H9 (cell line): ENCODE results near the gene LIPA. TPM values are rescaled to one million over a fixed set of nuclear protein-coding genes. Genes with fewer than 3 reads are reported as not detected.

ENCODE experiments used
- DNase-seq: peaks from one replicate; pipeline ENCODE4 v3.0.0-alpha.2; 2017
- H2AFZ ChIP-seq: one replicate; pipeline ENCODE4 v1.6.1; 2013; ENCODE audit warnings: mild to moderate bottlenecking, low read length, control low read depth, moderate library complexity
- H2AK5ac ChIP-seq: 2 replicates; pipeline ENCODE4 v1.6.1; 2013; ENCODE audit warnings: low read length, control low read depth, mixed read lengths; ENCODE audit not compliant: insufficient read length
- H2BK120ac ChIP-seq: one replicate; pipeline ENCODE4 v1.6.1; 2013; ENCODE audit warnings: low read depth, mild to moderate bottlenecking, low read length, control low read depth, inconsistent platforms; ENCODE audit not compliant: poor library complexity, severe bottlenecking
- H2BK12ac ChIP-seq: 2 replicates; pipeline ENCODE4 v1.6.1; 2013; ENCODE audit warnings: low read length, control low read depth, mixed read lengths, low read depth; ENCODE audit not compliant: insufficient read length
- H2BK15ac ChIP-seq: 2 replicates; pipeline ENCODE4 v1.6.1; 2013; ENCODE audit warnings: low read depth, low read length, control low read depth
- H2BK20ac ChIP-seq: one replicate; pipeline ENCODE4 v1.6.1; 2013; ENCODE audit warnings: low read depth, mild to moderate bottlenecking, low read length, control low read depth, inconsistent platforms; ENCODE audit not compliant: poor library complexity, severe bottlenecking
- H2BK5ac ChIP-seq: 2 replicates; pipeline ENCODE4 v1.6.1; 2013; ENCODE audit warnings: low read length, control low read depth, mixed read lengths; ENCODE audit not compliant: insufficient read length
- H3K14ac ChIP-seq: 2 replicates; pipeline ENCODE4 v1.6.1; 2013; ENCODE audit warnings: low read length, control low read depth; ENCODE audit not compliant: insufficient read depth
- H3K18ac ChIP-seq: 2 replicates; pipeline ENCODE4 v1.6.1; 2013; ENCODE audit warnings: low read depth, mild to moderate bottlenecking, mixed read lengths, low read length, control low read depth; ENCODE audit not compliant: insufficient read length
- H3K23ac ChIP-seq: 2 replicates; pipeline ENCODE4 v1.6.1; 2013; ENCODE audit warnings: low read length, control low read depth, mixed read lengths, low read depth; ENCODE audit not compliant: insufficient read length
- H3K23me2 ChIP-seq: 2 replicates; pipeline ENCODE4 v1.6.1; 2013; ENCODE audit warnings: low read depth, mild to moderate bottlenecking, mixed read lengths, low read length, control low read depth; ENCODE audit not compliant: insufficient read length, poor library complexity, severe bottlenecking
- H3K27ac ChIP-seq: 2 replicates; pipeline ENCODE4 v1.5.1; 2013; ENCODE audit warnings: low read length, control low read depth, mixed read lengths, low read depth; ENCODE audit not compliant: insufficient read length
- H3K27me3 ChIP-seq: 2 replicates; pipeline ENCODE4 v1.6.1; 2013; ENCODE audit warnings: low read length, control low read depth, inconsistent platforms; ENCODE audit not compliant: insufficient read depth
- H3K4ac ChIP-seq: 2 replicates; pipeline ENCODE4 v1.6.1; 2013; ENCODE audit warnings: low read depth, mild to moderate bottlenecking, control low read depth, inconsistent platforms, low read length, moderate library complexity
- H3K4me1 ChIP-seq: 2 replicates; pipeline ENCODE4 v1.6.1; 2013; ENCODE audit warnings: low read length, control low read depth, inconsistent platforms; ENCODE audit not compliant: insufficient read depth
- H3K4me2 ChIP-seq: 2 replicates; pipeline ENCODE4 v1.6.1; 2013; ENCODE audit warnings: low read length, control low read depth, mixed read lengths; ENCODE audit not compliant: insufficient read length, insufficient read depth
- H3K56ac ChIP-seq: 2 replicates; pipeline ENCODE4 v1.6.1; 2013; ENCODE audit warnings: low read depth, mild to moderate bottlenecking, mixed read lengths, low read length, control low read depth; ENCODE audit not compliant: insufficient read length
- H3K79me1 ChIP-seq: 2 replicates; pipeline ENCODE4 v1.6.1; 2013; ENCODE audit warnings: low read depth, mild to moderate bottlenecking, moderate library complexity, low read length, control low read depth, inconsistent platforms; ENCODE audit not compliant: insufficient read depth, poor library complexity, severe bottlenecking
- H3K79me2 ChIP-seq: 2 replicates; pipeline ENCODE4 v1.6.1; 2013; ENCODE audit warnings: low read length, control low read depth, inconsistent platforms; ENCODE audit not compliant: insufficient read depth
- H3K9ac ChIP-seq: 2 replicates; pipeline ENCODE4 v1.6.1; 2013; ENCODE audit warnings: low read length, control low read depth, mixed read lengths; ENCODE audit not compliant: insufficient read length; ENCODE audit errors: extremely low read depth
- H3K9me3 ChIP-seq: one replicate; pipeline ENCODE4 v1.6.1; 2013; ENCODE audit warnings: low read depth, low read length, inconsistent platforms; ENCODE audit not compliant: control insufficient read depth
- H3T11ph ChIP-seq: one replicate; pipeline ENCODE4 v1.6.1; 2013; ENCODE audit warnings: mild to moderate bottlenecking, low read length, control low read depth, inconsistent platforms
- H4K20me1 ChIP-seq: one replicate; pipeline ENCODE4 v1.6.1; 2013; ENCODE audit not compliant: control insufficient read depth, insufficient read length, insufficient read depth
- H4K5ac ChIP-seq: 2 replicates; pipeline ENCODE4 v1.6.1; 2013; ENCODE audit warnings: low read depth, mild to moderate bottlenecking, mixed read lengths, low read length, control low read depth; ENCODE audit not compliant: insufficient read length
- H4K8ac ChIP-seq: replicated peaks from 2 replicates; pipeline ENCODE4 v1.6.1; 2013; ENCODE audit warnings: low read length, control low read depth, mixed read lengths, low read depth; ENCODE audit not compliant: insufficient read length
- H4K91ac ChIP-seq: 2 replicates; pipeline ENCODE4 v1.6.1; 2013; ENCODE audit warnings: low read depth, mild to moderate bottlenecking, moderate library complexity, mixed read lengths, low read length, control low read depth; ENCODE audit not compliant: insufficient read length
- H3K27ac Mint-ChIP-seq, 3 experiments: 2 replicates in 2 of 3; 3 replicates in 1 of 3; pipeline ENCODE4 v1.8.0; 2020 to 2021; ENCODE audit warnings: mixed read lengths in 3 of 3, mild to moderate bottlenecking in 1 of 3, moderate library complexity in 1 of 3
- H3K27me3 Mint-ChIP-seq: 2 replicates; pipeline ENCODE4 v1.8.0; 2021; ENCODE audit warnings: low read depth, mild to moderate bottlenecking, moderate library complexity, mixed read lengths
- H3K36me3 Mint-ChIP-seq, 3 experiments: 2 replicates in 2 of 3; 3 replicates in 1 of 3; pipeline ENCODE4 v1.8.0; 2020 to 2021; ENCODE audit warnings: low read depth in 3 of 3, mixed read lengths in 3 of 3; ENCODE audit not compliant: insufficient read depth in 1 of 3
- H3K4me1 Mint-ChIP-seq, 2 experiments: 2 replicates each; pipeline ENCODE4 v1.8.0; 2020; ENCODE audit warnings: mixed read lengths in 2 of 2
- H3K4me3 Mint-ChIP-seq, 2 experiments: 2 replicates in 1 of 2; 3 replicates in 1 of 2; pipeline ENCODE4 v1.8.0; 2020 to 2021; ENCODE audit warnings: mild to moderate bottlenecking in 2 of 2, mixed read lengths in 2 of 2, moderate library complexity in 1 of 2
- H3K9me3 Mint-ChIP-seq, 2 experiments: 2 replicates in 1 of 2; 3 replicates in 1 of 2; pipeline ENCODE4 v1.8.0; 2020; ENCODE audit warnings: mild to moderate bottlenecking in 2 of 2, mixed read lengths in 2 of 2, moderate library complexity in 1 of 2
- whole genome bisulfite sequencing: extraction: QIAGEN DNeasy Blood & Tissue Kit; methylation state at CpG from one replicate; pipeline ENCODE4 v1.1.7; 2013; ENCODE audit warnings: missing lambda C conversion rate, low lambda C conversion rate, mixed read lengths; ENCODE audit not compliant: insufficient read length; ENCODE audit errors: extremely low coverage; 5-methylcytosine and 5-hydroxymethylcytosine counted together
- total RNA-seq: library from RNA; stranded (reverse); gene quantifications from 2 replicates; pipeline ENCODE4 v1.2.1, GENCODE V29; 2021
- TF ChIP-seq, protein P1 (sequence below): fragments of 200-600 bp; sonication (generic); conservative IDR thresholded peaks from 3 replicates; pipeline ENCODE4 v1.8.0; 2021; ENCODE audit warnings: antibody characterized with exemption, mild to moderate bottlenecking

Gene LIPA
- total RNA-seq, 1 experiment from 2014 or later = 20.9 TPM

DNA sequence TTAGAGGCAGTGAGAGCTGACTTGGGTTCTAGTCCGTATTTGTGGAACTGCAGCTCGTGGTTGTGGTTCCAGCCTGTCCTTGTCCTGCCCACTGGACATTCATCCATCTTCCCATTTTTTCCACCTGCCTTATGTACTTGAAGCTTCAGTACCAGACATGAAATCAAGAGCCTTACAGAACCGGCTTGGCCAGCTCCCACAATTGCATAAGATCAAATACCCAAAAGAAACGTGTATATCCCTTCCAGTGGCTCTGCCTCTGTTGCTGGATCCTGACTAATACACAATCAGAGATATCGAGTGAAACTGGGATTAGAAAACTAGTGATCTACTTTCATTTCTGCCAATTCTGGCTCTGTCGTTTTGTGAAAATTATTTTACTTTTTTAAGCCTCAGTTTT lies 23.8 kb upstream of the LIPA start:
- Histone ChIP-seq H3K4me2 (no peak overlapping the region), H4K20me1 (no peaks in the 10 kb centered on the region), H3K23ac (no peak overlapping the region), H4K91ac (no peak overlapping the region), H3K14ac (no peak overlapping the region), H3K9ac (no peak overlapping the region), H3K79me1 (no peaks in the 10 kb centered on the region), H3K27ac (no peak overlapping the region), H3K79me2 (no peaks in the 10 kb centered on the region), H2BK5ac (no peak overlapping the region), H4K8ac (no peak overlapping the region), H2BK15ac (no peak overlapping the region), H4K5ac (no peak overlapping the region), H2AFZ (no peak overlapping the region), H2AK5ac (no peak overlapping the region), H2BK12ac (no peak overlapping the region), H3K4me1 (no peaks in the 10 kb centered on the region), H3K4ac (no peak overlapping the region), H2BK20ac (no peak overlapping the region), H2BK120ac (no peak overlapping the region), H3K23me2 (no peaks in the 10 kb centered on the region), H3K56ac (no peak overlapping the region), H3K9me3 (no peaks in the 10 kb centered on the region), H3K18ac (no peak overlapping the region), H3K27me3 (no peaks in the 10 kb centered on the region), H3T11ph (no peak overlapping the region)
- Mint-ChIP-seq H3K27ac (no peak overlapping the region), H3K27me3 (no peaks in the 10 kb centered on the region), H3K4me1 (peaks cover 10 to 14% of the 10 kb centered on the region in 2 experiments; a peak in 3 of 4 replicates), H3K36me3 (no peaks in the 10 kb centered on the region), H3K9me3 (no peaks in the 10 kb centered on the region), H3K4me3 (no peak overlapping the region)
- no peak for DNase-seq
- TF ChIP-seq, protein P1, sequence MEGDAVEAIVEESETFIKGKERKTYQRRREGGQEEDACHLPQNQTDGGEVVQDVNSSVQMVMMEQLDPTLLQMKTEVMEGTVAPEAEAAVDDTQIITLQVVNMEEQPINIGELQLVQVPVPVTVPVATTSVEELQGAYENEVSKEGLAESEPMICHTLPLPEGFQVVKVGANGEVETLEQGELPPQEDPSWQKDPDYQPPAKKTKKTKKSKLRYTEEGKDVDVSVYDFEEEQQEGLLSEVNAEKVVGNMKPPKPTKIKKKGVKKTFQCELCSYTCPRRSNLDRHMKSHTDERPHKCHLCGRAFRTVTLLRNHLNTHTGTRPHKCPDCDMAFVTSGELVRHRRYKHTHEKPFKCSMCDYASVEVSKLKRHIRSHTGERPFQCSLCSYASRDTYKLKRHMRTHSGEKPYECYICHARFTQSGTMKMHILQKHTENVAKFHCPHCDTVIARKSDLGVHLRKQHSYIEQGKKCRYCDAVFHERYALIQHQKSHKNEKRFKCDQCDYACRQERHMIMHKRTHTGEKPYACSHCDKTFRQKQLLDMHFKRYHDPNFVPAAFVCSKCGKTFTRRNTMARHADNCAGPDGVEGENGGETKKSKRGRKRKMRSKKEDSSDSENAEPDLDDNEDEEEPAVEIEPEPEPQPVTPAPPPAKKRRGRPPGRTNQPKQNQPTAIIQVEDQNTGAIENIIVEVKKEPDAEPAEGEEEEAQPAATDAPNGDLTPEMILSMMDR = no peak
- no CpG with 5 or more reads among the region's 6 CpGs for WGBS
